ENCODE measurements around the gene REP15.
"Not testable (repeated sequence)": the region's sequence is repeated elsewhere in the genome, so short reads cannot be mapped to it uniquely, and the experiment has no call there.

REP15 gene
- total RNA-seq: 0 to 0.36 (median 0.07) reads per million in 9 experiments

DNA sequence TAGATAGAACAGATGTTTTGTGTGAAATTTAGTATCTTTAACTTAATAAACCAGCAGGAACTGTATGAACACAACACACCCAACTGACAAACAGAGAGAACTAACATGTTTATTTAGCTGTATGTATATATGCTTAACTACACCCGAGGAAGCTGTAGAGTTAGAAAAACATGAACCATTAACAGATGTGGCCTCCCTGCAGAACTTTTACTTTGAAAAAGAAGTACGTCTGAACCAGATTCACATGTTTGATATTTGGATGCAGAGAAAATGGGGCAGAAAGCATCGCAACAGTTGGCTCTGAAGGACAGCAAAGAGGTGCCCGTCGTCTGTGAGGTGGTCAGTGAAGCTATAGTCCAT is at the start of gene REP15:
Gene REP15 (plus strand): TSS at position 155 of the 360 bp plus-strand sequence. CDS start 116 bp downstream, at position 271.
- H3K4me3 Mint-ChIP-seq: no peak within 1 kb of the TSS
- ATAC-seq (replicated peaks): no peak
- H3K9me3 Mint-ChIP-seq: no peaks in the 10 kb centered on the region
- H3K4me1 Mint-ChIP-seq (ENCODE audit: low read depth in 2 of 2): no peaks in the 10 kb centered on the region
- no peaks in the 10 kb centered on the region for H3K36me3 Mint-ChIP-seq (ENCODE audit: insufficient read depth)
- H3K27ac Mint-ChIP-seq: peak within 1 kb of the TSS in 1 of 2 donors; percentile 6
- no peak for DNase-seq
- peaks cover 0 to 8% of the 10 kb centered on the region in 2 donors for H3K27me3 Mint-ChIP-seq

DNA sequence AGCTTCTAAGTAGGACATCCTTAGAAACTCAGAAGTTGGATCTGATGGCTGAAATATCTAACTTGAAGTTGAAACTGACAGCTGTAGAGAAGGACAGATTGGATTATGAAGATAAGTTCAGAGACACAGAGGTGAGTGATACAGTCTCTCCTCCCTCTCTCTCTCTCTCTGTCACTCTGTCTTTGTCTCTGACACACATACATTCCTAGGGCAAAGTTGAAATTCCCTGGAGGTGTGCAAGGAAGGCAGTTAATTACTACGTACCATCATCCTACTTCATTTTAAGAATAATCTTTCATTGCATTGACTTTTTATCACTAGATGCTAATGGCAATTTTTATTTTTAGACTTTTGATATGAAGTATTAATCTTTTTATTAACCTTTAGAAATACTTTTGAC is 46.2 kb upstream of the REP15 start:
- H3K27ac Mint-ChIP-seq: no peak overlapping the region

DNA sequence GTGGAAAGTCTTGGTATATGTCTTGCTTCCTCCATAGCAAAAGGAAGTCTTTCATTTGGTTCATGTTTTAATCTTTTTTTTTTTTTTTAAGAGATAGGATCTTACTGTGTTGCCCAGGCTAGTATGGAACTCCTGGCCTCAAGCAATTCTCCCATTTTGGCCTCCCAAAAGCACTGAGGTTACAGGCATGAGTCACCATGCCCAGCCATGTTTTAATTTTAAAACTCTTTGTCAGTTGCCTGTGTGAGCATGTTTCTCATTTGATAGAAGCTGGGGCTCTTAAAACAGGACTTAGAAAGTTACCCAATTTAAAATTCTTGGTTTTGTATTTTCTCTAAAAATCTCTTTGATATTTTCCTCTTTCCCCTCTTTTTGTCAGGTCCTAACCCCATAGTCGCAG is 45.0 kb upstream of the REP15 start:
- DNase-seq: no peak
- no peak overlapping the region for H3K4me3 Mint-ChIP-seq
- H3K4me1 Mint-ChIP-seq (ENCODE audit: low read depth in 2 of 2): peaks cover 0 to 3% of the 10 kb centered on the region in 2 donors
- H3K36me3 Mint-ChIP-seq (ENCODE audit: insufficient read depth): no peaks in the 10 kb centered on the region
- H3K27me3 Mint-ChIP-seq: peaks cover 0 to 5% of the 10 kb centered on the region in 2 donors
- H3K27ac Mint-ChIP-seq: no peak overlapping the region
- no peak for ATAC-seq (replicated peaks)
- no peaks in the 10 kb centered on the region for H3K9me3 Mint-ChIP-seq

More for the DNA sequence above, 46.2 kb upstream of the REP15 start:
- no peaks in the 10 kb centered on the region for H3K9me3 Mint-ChIP-seq
- no peak overlapping the region for H3K4me3 Mint-ChIP-seq
- peaks cover 0 to 5% of the 10 kb centered on the region in 2 donors for H3K27me3 Mint-ChIP-seq
- no peaks in the 10 kb centered on the region for H3K36me3 Mint-ChIP-seq (ENCODE audit: insufficient read depth)
- ATAC-seq (replicated peaks) (no peak), DNase-seq (no peak)
- peaks cover 0 to 3% of the 10 kb centered on the region in 2 donors for H3K4me1 Mint-ChIP-seq (ENCODE audit: low read depth in 2 of 2)

- H3K27ac Mint-ChIP-seq: no peak overlapping the region
- H3K4me3 Mint-ChIP-seq: no peak overlapping the region
- ATAC-seq (replicated peaks): no peak
- DNase-seq: peak; percentile 20 to 34 (median 33)
- peaks cover 0 to 5% of the 10 kb centered on the region in 2 donors for H3K27me3 Mint-ChIP-seq
- no peaks in the 10 kb centered on the region for H3K9me3 Mint-ChIP-seq
- peaks cover 0 to 3% of the 10 kb centered on the region in 2 donors for H3K4me1 Mint-ChIP-seq (ENCODE audit: low read depth in 2 of 2)
- H3K36me3 Mint-ChIP-seq (ENCODE audit: insufficient read depth): no peaks in the 10 kb centered on the region
Observed at GRCh38 chr12:27652174-27652763, 44.0 kb upstream of the REP15 start.

DNA sequence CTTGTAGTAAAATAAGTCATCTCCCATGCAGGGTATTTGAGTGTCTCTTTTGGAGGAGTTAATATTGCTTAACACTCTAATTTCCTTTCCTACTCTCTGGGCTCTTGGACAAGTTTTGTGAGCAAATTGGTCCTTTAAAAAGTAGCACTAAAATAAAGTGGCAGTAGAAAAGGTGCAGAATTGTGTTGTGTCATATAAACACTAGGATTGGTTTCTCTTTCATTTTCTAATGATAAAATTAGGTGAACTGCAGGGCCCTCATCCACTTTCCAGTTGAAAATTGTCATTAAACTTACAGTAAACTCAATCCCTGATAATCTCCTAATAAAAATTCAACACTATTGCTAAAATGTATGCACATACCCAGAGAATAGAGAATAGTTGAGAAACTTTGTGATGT is 42.6 kb upstream of the REP15 start:
- DNase-seq (no peak), ATAC-seq (replicated peaks) (no peak)
- Mint-ChIP-seq H3K4me3 (no peak overlapping the region), H3K27me3 (peaks cover 0 to 5% of the 10 kb centered on the region in 2 donors), H3K9me3 (no peaks in the 10 kb centered on the region), H3K27ac (no peak overlapping the region), H3K4me1 (ENCODE audit: low read depth in 2 of 2) (peaks cover 0 to 3% of the 10 kb centered on the region in 2 donors), H3K36me3 (ENCODE audit: insufficient read depth) (no peaks in the 10 kb centered on the region)

DNA sequence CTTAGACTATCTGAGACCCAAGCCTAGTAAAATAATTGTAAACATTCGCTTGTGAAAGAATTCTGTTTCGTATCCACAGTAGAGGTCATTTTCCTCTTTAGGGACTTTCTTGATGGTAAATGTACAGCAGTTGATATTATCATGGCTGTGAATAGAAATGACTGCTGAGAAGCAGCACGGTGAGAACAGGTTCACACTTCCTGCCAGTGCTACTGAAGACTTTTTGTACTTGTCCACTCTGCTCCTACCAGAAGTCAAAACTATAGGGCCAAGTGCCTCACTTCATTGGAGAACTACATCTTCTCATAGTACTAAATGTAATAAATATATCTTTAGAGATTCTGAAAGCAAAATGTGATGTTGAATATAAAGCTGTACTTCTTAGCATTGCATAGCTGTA is 40.8 kb upstream of the REP15 start:
- H3K4me3 Mint-ChIP-seq; H3K36me3 Mint-ChIP-seq (ENCODE audit: insufficient read depth); H3K27ac Mint-ChIP-seq; ATAC-seq (replicated peaks); H3K4me1 Mint-ChIP-seq (ENCODE audit: low read depth in 2 of 2); H3K27me3 Mint-ChIP-seq; DNase-seq; H3K9me3 Mint-ChIP-seq: not testable (repeated sequence)

- Mint-ChIP-seq H3K27ac (no peak overlapping the region), H3K4me3 (no peak overlapping the region)
- ATAC-seq (replicated peaks): no peak
Observed at GRCh38 chr12:27657296-27657695, 39.0 kb upstream of the REP15 start.

GRCh38 chr12:27665704-27666103 is 30.5 kb upstream of the REP15 start:
- Mint-ChIP-seq H3K27me3 (peaks cover 0 to 28% of the 10 kb centered on the region in 2 donors), H3K4me3 (no peak overlapping the region), H3K4me1 (ENCODE audit: low read depth in 2 of 2) (no peaks in the 10 kb centered on the region), H3K9me3 (no peaks in the 10 kb centered on the region), H3K27ac (no peak overlapping the region), H3K36me3 (ENCODE audit: insufficient read depth) (no peaks in the 10 kb centered on the region)
- ATAC-seq (replicated peaks) (no peak), DNase-seq (no peak)

More at GRCh38 chr12:27657296-27657695, 39.0 kb upstream of the REP15 start:
- Mint-ChIP-seq H3K27me3 (peaks cover 0 to 6% of the 10 kb centered on the region in 2 donors), H3K4me1 (ENCODE audit: low read depth in 2 of 2) (peaks cover 0 to 3% of the 10 kb centered on the region in 2 donors), H3K36me3 (ENCODE audit: insufficient read depth) (no peaks in the 10 kb centered on the region), H3K9me3 (no peaks in the 10 kb centered on the region)
- DNase-seq: no peak

DNA sequence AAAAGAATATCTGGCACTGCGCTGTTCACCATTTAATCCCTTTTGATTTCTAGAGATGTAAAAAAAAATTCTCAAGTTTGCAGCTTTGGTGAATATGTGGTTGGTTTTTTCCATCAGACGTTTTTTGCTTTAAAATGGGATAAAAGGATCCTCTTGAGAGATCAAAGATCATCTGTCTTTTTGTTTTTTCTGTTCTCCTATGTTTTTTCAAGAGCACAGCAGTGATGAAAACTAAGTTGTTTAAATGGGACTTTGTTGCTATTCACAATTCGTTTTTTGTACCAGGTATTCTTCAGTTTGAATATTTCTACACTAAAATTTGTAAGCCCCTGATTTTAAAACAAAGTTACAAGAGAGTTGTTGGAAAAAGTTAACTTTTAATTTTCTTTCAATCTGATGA is 29.7 kb upstream of the REP15 start:
- H3K9me3 Mint-ChIP-seq: no peaks in the 10 kb centered on the region
- no peaks in the 10 kb centered on the region for H3K4me1 Mint-ChIP-seq (ENCODE audit: low read depth in 2 of 2)
- no peak overlapping the region for H3K27ac Mint-ChIP-seq
- peaks cover 0 to 32% of the 10 kb centered on the region in 2 donors for H3K27me3 Mint-ChIP-seq
- DNase-seq (no peak), ATAC-seq (replicated peaks) (no peak)
- H3K36me3 Mint-ChIP-seq (ENCODE audit: insufficient read depth): no peaks in the 10 kb centered on the region
- no peak overlapping the region for H3K4me3 Mint-ChIP-seq

GRCh38 chr12:27667540-27667939 is 28.7 kb upstream of the REP15 start:
- ATAC-seq (replicated peaks): no peak
- Mint-ChIP-seq H3K4me1 (ENCODE audit: low read depth in 2 of 2) (no peaks in the 10 kb centered on the region), H3K27me3 (peaks cover 0 to 30% of the 10 kb centered on the region in 2 donors)

GRCh38 chr12:27672051-27672450 is 24.2 kb upstream of the REP15 start:
- H3K27me3 Mint-ChIP-seq: peaks cover 6 to 12% of the 10 kb centered on the region in 2 donors
- H3K4me3 Mint-ChIP-seq: no peak overlapping the region
- H3K4me1 Mint-ChIP-seq (ENCODE audit: low read depth in 2 of 2): no peaks in the 10 kb centered on the region

More at GRCh38 chr12:27667540-27667939, 28.7 kb upstream of the REP15 start:
- H3K4me3 Mint-ChIP-seq: no peak overlapping the region
- no peaks in the 10 kb centered on the region for H3K9me3 Mint-ChIP-seq
- H3K36me3 Mint-ChIP-seq (ENCODE audit: insufficient read depth): no peaks in the 10 kb centered on the region
- no peak for DNase-seq
- H3K27ac Mint-ChIP-seq: no peak overlapping the region

DNA sequence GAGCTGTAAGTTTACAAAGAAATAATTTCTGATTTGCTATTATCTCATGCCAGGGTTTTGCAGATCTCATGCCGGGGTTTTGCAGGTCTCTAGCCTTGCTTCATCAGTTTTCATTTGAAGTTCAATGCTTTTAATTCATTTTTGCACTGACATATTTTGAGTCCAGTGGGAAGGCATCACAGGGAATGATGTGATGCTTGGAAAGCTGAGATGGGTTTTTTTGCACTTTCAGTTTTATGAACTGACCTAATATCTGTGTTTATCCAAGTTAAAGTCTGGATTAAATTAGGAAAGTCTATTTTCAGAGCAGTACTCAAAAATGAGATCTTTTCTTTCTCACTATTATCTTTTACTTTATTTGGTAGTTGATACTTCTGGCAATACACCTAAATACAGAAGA is 23.6 kb upstream of the REP15 start:
- no peaks in the 10 kb centered on the region for H3K9me3 Mint-ChIP-seq
- DNase-seq (no peak), ATAC-seq (replicated peaks) (no peak)
- no peak overlapping the region for H3K4me3 Mint-ChIP-seq
- H3K27me3 Mint-ChIP-seq: peaks cover 9 to 12% of the 10 kb centered on the region in 2 donors
- H3K27ac Mint-ChIP-seq: no peak overlapping the region
- no peaks in the 10 kb centered on the region for H3K36me3 Mint-ChIP-seq (ENCODE audit: insufficient read depth)
- H3K4me1 Mint-ChIP-seq (ENCODE audit: low read depth in 2 of 2): no peaks in the 10 kb centered on the region

More at GRCh38 chr12:27672051-27672450, 24.2 kb upstream of the REP15 start:
- Mint-ChIP-seq H3K9me3 (no peaks in the 10 kb centered on the region), H3K27ac (no peak overlapping the region), H3K36me3 (ENCODE audit: insufficient read depth) (no peaks in the 10 kb centered on the region)
- no peak for DNase-seq
- no peak for ATAC-seq (replicated peaks)

- H3K9me3 Mint-ChIP-seq: no peaks in the 10 kb centered on the region
- no peak overlapping the region for H3K4me3 Mint-ChIP-seq
- no peaks in the 10 kb centered on the region for H3K36me3 Mint-ChIP-seq (ENCODE audit: insufficient read depth)
- ATAC-seq (replicated peaks): no peak
- no peak overlapping the region for H3K27ac Mint-ChIP-seq
- no peaks in the 10 kb centered on the region for H3K4me1 Mint-ChIP-seq (ENCODE audit: low read depth in 2 of 2)
- DNase-seq: no peak
- peaks cover 9 to 12% of the 10 kb centered on the region in 2 donors for H3K27me3 Mint-ChIP-seq
Observed at GRCh38 chr12:27673101-27673718, 23.0 kb upstream of the REP15 start.

DNA sequence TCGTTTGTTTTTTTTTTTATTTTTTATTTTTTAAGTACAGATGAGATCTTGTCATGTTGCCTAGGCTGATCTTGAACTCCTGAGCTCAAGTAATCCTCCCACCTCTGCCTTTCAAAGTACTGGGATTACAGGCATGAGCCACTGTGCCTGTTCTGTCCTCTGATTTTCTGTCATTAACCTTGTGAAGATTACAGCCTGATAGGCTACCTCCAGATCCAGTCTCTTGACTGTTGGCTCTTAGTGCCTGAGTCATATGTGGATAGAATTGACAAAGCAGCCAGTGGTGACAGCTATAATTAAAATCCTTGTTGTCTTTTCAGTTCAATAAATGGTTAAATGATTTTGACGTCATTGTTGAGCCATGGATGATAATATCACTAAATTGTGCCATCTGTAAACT is 21.3 kb upstream of the REP15 start:
- Mint-ChIP-seq H3K4me3 (no peak overlapping the region), H3K4me1 (ENCODE audit: low read depth in 2 of 2) (no peaks in the 10 kb centered on the region), H3K36me3 (ENCODE audit: insufficient read depth) (no peaks in the 10 kb centered on the region), H3K9me3 (no peaks in the 10 kb centered on the region), H3K27ac (no peak overlapping the region), H3K27me3 (peaks cover 9 to 12% of the 10 kb centered on the region in 2 donors)
- DNase-seq (no peak), ATAC-seq (replicated peaks) (no peak)
